SK-N-SH (cell line): ENCODE measurements around the gene ZBTB26. TPM values are rescaled to one million over a fixed set of nuclear protein-coding genes. Genes with fewer than 3 reads are reported as not detected.

ENCODE experiments used
- CTCF ChIA-PET: fragments of 300-600, 350-600 bp; formaldehyde crosslinking; extraction: SDS; loops from one replicate; lab custom pipeline; 2021; lab: Yijun Ruan, JAX
- POLR2A ChIA-PET: fragments of 350-600 bp; sonication (Branson Sonifier 250); formaldehyde crosslinking; extraction: SDS; loops from one replicate; lab custom pipeline; 2020; ENCODE audit warnings: antibody characterized with exemption, inconsistent platforms; lab: Yijun Ruan, JAX
- DNase-seq: peaks from one replicate; pipeline ENCODE4 v3.0.0; 2012
- H2AFZ ChIP-seq: fragments of 200-600 bp; sonication (generic); 2 replicates; pipeline ENCODE4 v1.8.1; 2016; ENCODE audit warnings: antibody characterized with exemption, mild to moderate bottlenecking, low read depth
- H3F3A ChIP-seq: fragments of 200-600 bp; sonication (generic); replicated peaks from 2 replicates; pipeline ENCODE3; 2016; ENCODE audit warnings: antibody characterized with exemption, mild to moderate bottlenecking; ENCODE audit not compliant: insufficient read depth
- H3K27ac ChIP-seq, 2 experiments: fragments of 200-500 bp in 1 of 2; fragments of 200-600 bp in 1 of 2; sonication (Bioruptor generic) in 1 of 2; sonication (generic), shearing (Covaris generic) in 1 of 2; 2 replicates each; pipeline versions ENCODE4 v1.5.1 to v1.6.1; 2014 to 2016; ENCODE audit warnings: low read depth in 2 of 2, inconsistent platforms in 1 of 2, low read length in 1 of 2, mild to moderate bottlenecking in 1 of 2, mixed read lengths in 1 of 2
- H3K27me3 ChIP-seq: fragments of 200-600 bp; sonication (generic), shearing (Covaris generic); 2 replicates; pipeline ENCODE4 v1.6.1; 2016; ENCODE audit warnings: mixed run types; ENCODE audit not compliant: insufficient read depth
- H3K36me3 ChIP-seq, 2 experiments: fragments of 200-500 bp in 1 of 2; fragments of 200-600 bp in 1 of 2; sonication (Bioruptor generic) in 1 of 2; sonication (generic) in 1 of 2; replicated peaks in 1 of 2; 2 replicates each; pipeline versions ENCODE3 to v1.5.1; 2014 to 2016; ENCODE audit warnings: low read length in 1 of 2, mild to moderate bottlenecking in 1 of 2; ENCODE audit not compliant: insufficient read depth in 2 of 2, control insufficient read depth in 1 of 2
- H3K4me1 ChIP-seq, 2 experiments: fragments of 200-500 bp in 1 of 2; fragments of 200-600 bp in 1 of 2; sonication (Bioruptor generic) in 1 of 2; sonication (generic), shearing (Covaris generic) in 1 of 2; 2 replicates each; pipeline versions ENCODE4 v1.5.1 to v1.6.1; 2014 to 2016; ENCODE audit warnings: low read depth in 1 of 2, low read length in 1 of 2, mixed run types in 1 of 2; ENCODE audit not compliant: insufficient read depth in 2 of 2, control insufficient read depth in 1 of 2
- H3K4me2 ChIP-seq: fragments of 200-600 bp; sonication (generic), shearing (Covaris generic); 2 replicates; pipeline ENCODE4 v1.6.1; 2017; ENCODE audit warnings: mixed run types
- H3K4me3 ChIP-seq, 2 experiments: fragments of 200-500 bp in 1 of 2; fragments of 200-600 bp in 1 of 2; sonication (Bioruptor generic) in 1 of 2; sonication (generic), shearing (Covaris generic) in 1 of 2; 2 replicates each; pipeline versions ENCODE4 v1.5.1 to v1.8.1; 2014 to 2016; ENCODE audit warnings: low read depth in 2 of 2, inconsistent platforms in 1 of 2, low read length in 1 of 2, mild to moderate bottlenecking in 1 of 2, mixed read lengths in 1 of 2, moderate library complexity in 1 of 2
- H3K79me2 ChIP-seq: fragments of 200-600 bp; sonication (generic); 2 replicates; pipeline ENCODE4 v1.8.1; 2017; ENCODE audit warnings: mild to moderate bottlenecking; ENCODE audit not compliant: insufficient read depth
- H3K9ac ChIP-seq: fragments of 200-600 bp; sonication (generic); 2 replicates; pipeline ENCODE4 v1.6.1; 2017; ENCODE audit warnings: mixed run types
- H3K9me2 ChIP-seq: fragments of 200-600 bp; sonication (generic); 2 replicates; pipeline ENCODE4 v1.6.1; 2017; ENCODE audit warnings: mixed run types
- H3K9me3 ChIP-seq: fragments of 200-600 bp; sonication (generic); 2 replicates; pipeline ENCODE4 v1.6.1; 2017; ENCODE audit warnings: mixed run types, mild to moderate bottlenecking, moderate library complexity
- H4K20me1 ChIP-seq: fragments of 200-600 bp; sonication (generic); 2 replicates; pipeline ENCODE4 v1.6.1; 2017; ENCODE audit warnings: mild to moderate bottlenecking, mixed run types; ENCODE audit not compliant: insufficient read depth
- CHD2 ChIP-seq: fragments of 150-350 bp; IDR thresholded peaks from 2 replicates; pipeline ENCODE4 v1.6.1; 2018; ENCODE audit warnings: low read length; ENCODE audit not compliant: partially characterized antibody
- ELF1 ChIP-seq: IDR thresholded peaks from 2 replicates; pipeline ENCODE4 v1.4.0; 2012
- EP300 ChIP-seq, 2 experiments: IDR thresholded peaks; 2 replicates each; pipeline versions ENCODE4 v1.4.0 to v1.6.1; 2012; ENCODE audit warnings: borderline replicate concordance in 1 of 2, low read depth in 1 of 2, low read length in 1 of 2
- FOSL2 ChIP-seq: IDR thresholded peaks from 2 replicates; pipeline ENCODE4 v1.4.0; 2012; ENCODE audit warnings: low read depth, mild to moderate bottlenecking, moderate library complexity, borderline replicate concordance
- FOXJ3 ChIP-seq: sonication (generic); formaldehyde crosslinking; IDR thresholded peaks from 2 replicates; pipeline ENCODE4 v1.5.1; 2020; ENCODE audit warnings: mild to moderate bottlenecking, missing genetic modification reagents
- GABPA ChIP-seq: IDR thresholded peaks from 2 replicates; pipeline ENCODE4 v1.4.0; 2012; ENCODE audit warnings: low read depth, mild to moderate bottlenecking
- GATA2 ChIP-seq: sonication (generic); formaldehyde crosslinking; IDR thresholded peaks from 2 replicates; pipeline ENCODE4 v1.5.0; 2020; ENCODE audit warnings: mild to moderate bottlenecking, missing genetic modification reagents
- JUND ChIP-seq: IDR thresholded peaks from 2 replicates; pipeline ENCODE4 v1.4.0; 2012
- MXI1 ChIP-seq: IDR thresholded peaks from 2 replicates; pipeline ENCODE4 v1.6.1; 2012; ENCODE audit warnings: mild to moderate bottlenecking, low read depth, low read length, improper control_type of control experiment
- NFIC ChIP-seq: IDR thresholded peaks from 2 replicates; pipeline ENCODE4 v1.4.0; 2012; ENCODE audit warnings: borderline replicate concordance
- POLR2AphosphoS5 ChIP-seq: IDR thresholded peaks from 2 replicates; pipeline ENCODE4 v1.6.1; 2012; ENCODE audit warnings: low read depth, low read length
- RAD21 ChIP-seq: IDR thresholded peaks from 2 replicates; pipeline ENCODE4 v1.6.1; 2012; ENCODE audit warnings: mild to moderate bottlenecking, low read length
- RFX5 ChIP-seq: IDR thresholded peaks from 2 replicates; pipeline ENCODE4 v1.6.1; 2012; ENCODE audit warnings: mild to moderate bottlenecking, improper control_type of control experiment, low read length
- RXRA ChIP-seq: IDR thresholded peaks from 2 replicates; pipeline ENCODE4 v1.4.0; 2012; ENCODE audit warnings: low read depth, mild to moderate bottlenecking, borderline replicate concordance
- SIN3A ChIP-seq: IDR thresholded peaks from 2 replicates; pipeline ENCODE4 v1.6.1; 2012; ENCODE audit warnings: low read depth, mild to moderate bottlenecking, low read length, moderate library complexity, borderline replicate concordance
- TAF1 ChIP-seq: IDR thresholded peaks from 2 replicates; pipeline ENCODE4 v1.6.1; 2012; ENCODE audit warnings: low read depth, mild to moderate bottlenecking, low read length, moderate library complexity, borderline replicate concordance
- TCF12 ChIP-seq: IDR thresholded peaks from 2 replicates; pipeline ENCODE4 v1.4.0; 2012
- TEAD4 ChIP-seq: IDR thresholded peaks from 2 replicates; pipeline ENCODE4 v1.4.0; 2012; ENCODE audit warnings: mild to moderate bottlenecking, borderline replicate concordance; ENCODE audit not compliant: insufficient read depth
- YY1 ChIP-seq: IDR thresholded peaks from 2 replicates; pipeline ENCODE4 v1.4.0; 2012; ENCODE audit warnings: low read depth, mild to moderate bottlenecking
- WGBS: methylation state at CpG from one replicate; pipeline ENCODE4 v1.1.6; 2017; ENCODE audit warnings: low lambda C conversion rate; 5-methylcytosine and 5-hydroxymethylcytosine counted together
- polyA plus RNA-seq, 3 experiments: library from polyadenylated mRNA; depleted of rRNA; stranded (reverse); fragments of >200 nt; gene quantifications; 2 replicates each; pipeline ENCODE4 v1.2.3, GENCODE V29; 2012
- TF ChIP-seq, protein P1 (sequence below): IDR thresholded peaks from 2 replicates; pipeline ENCODE4 v1.4.0; 2012; ENCODE audit warnings: low read depth, borderline replicate concordance
- TF ChIP-seq, protein P2 (sequence below): IDR thresholded peaks from 2 replicates; pipeline ENCODE4 v1.4.0; 2012; ENCODE audit warnings: low read depth, borderline replicate concordance
- TF ChIP-seq, protein P3 (sequence below): IDR thresholded peaks from 2 replicates; pipeline ENCODE4 v1.4.0; 2012; ENCODE audit warnings: low read depth
- TF ChIP-seq, protein P4 (sequence below): fragments of 150-350 bp; IDR thresholded peaks from 2 replicates; pipeline ENCODE4 v1.6.1; 2016; ENCODE audit warnings: mild to moderate bottlenecking, low read depth, low read length

Gene ZBTB26, protein sequence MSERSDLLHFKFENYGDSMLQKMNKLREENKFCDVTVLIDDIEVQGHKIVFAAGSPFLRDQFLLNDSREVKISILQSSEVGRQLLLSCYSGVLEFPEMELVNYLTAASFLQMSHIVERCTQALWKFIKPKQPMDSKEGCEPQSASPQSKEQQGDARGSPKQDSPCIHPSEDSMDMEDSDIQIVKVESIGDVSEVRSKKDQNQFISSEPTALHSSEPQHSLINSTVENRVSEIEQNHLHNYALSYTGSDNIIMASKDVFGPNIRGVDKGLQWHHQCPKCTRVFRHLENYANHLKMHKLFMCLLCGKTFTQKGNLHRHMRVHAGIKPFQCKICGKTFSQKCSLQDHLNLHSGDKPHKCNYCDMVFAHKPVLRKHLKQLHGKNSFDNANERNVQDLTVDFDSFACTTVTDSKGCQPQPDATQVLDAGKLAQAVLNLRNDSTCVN
- 3.9 and 6.0 TPM in 2 replicates for polyA plus RNA-seq (2012; rRNA removed)
- 5.6 and 6.1 TPM in 2 replicates for polyA plus RNA-seq (2012; cell fraction: cytosol; rRNA removed)
- polyA plus RNA-seq (2012; cell fraction: nucleus; rRNA removed): 8.1 and 14.7 TPM in 2 replicates

DNA sequence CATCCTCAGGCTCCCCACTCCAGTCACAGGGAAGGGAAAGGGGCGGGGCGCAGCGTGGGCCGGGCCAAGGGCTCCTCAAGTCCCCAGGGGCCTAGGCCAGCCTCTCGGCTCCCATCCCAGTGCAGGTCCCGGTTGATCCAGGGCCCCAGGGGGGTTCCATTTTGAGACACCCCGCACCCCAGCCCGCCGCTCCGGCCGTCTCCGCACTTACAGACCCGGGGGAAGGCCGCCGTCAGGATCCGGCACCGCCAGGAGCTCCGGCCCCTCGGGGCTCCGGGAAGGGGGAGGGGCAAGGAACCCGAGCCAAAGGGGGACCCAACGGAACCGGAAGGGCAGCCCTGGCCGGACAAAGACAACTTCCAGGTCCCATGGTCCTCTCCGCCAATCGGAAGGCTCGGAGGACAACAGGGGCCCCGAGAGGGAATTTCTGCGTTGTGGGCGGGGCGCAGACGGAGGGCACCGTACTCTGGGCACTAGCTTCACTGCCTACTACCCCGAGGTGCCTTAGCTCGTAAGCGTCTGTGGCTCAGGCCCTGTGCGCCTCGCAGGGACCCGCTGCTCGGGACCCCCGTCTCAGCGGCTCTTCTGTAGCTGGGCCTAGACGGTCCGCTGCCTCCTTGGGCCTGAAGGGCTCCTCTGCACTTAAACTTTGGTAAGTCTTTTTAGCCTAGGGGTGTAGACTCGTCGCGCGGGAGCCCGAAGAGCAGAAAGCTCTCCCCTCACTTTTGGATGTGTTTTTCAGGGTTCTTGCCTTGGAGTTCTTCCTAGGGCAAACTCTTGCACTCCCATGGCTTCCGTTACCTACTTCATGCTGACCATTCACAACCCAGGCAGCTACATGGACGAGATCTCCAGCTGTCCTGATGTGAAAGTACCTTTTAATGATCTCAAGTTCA, at the start of gene ZBTB26:
ZBTB26 (minus strand) TSS at position 287 of the 896 bp plus-strand sequence. CDS start 11,578 bp downstream, outside the sequence.
- Histone ChIP-seq H3K4me1 (peaks cover 0 to 9% of the 10 kb centered on the region in 2 experiments; a peak in 2 of 4 replicates), H3K79me2 (peaks cover 92% of the 10 kb centered on the region), H3K4me2 (peak within 1 kb of the TSS; percentile 76), H3K9me3 (no peaks in the 10 kb centered on the region), H3K27ac (peak within 1 kb of the TSS; percentile 77 to 89), H3K9me2 (no peaks in the 10 kb centered on the region), H3K27me3 (no peaks in the 10 kb centered on the region), H3K36me3 (peaks cover 8 to 11% of the 10 kb centered on the region in 2 experiments), H3F3A (peaks cover 8% of the 10 kb centered on the region), H3K4me3 (peak within 1 kb of the TSS; percentile 84), H4K20me1 (peaks cover 3% of the 10 kb centered on the region; the same call in 1 of the 2 replicates), H2AFZ (peak within 1 kb of the TSS; percentile 87), H3K9ac (peak within 1 kb of the TSS; percentile 92)
- TF ChIP-seq YY1 (peak; percentile 57), FOSL2 (no peak), CHD2 (peak; percentile 94), POLR2AphosphoS5 (peak; percentile 81), EP300 (IDR thresholded peaks at IDR 0.05; ENCODE audit: borderline replicate concordance in 1 of 2, low read depth in 1 of 2, low read length in 1 of 2) (peak in 1 of 2 experiments; percentile 21; a peak in 1 of 4 replicates), SIN3A (peak; percentile 86), RFX5 (0 out of 2 replicates have a peak, but pooled peaks have one; percentile 27), GATA2 (CRISPR knock-in tag) (no peak), RXRA (no peak), GABPA (peak; percentile 98), NFIC (peak; percentile 81), TEAD4 (0 out of 2 replicates have a peak, but pooled peaks have one; percentile 17), FOXJ3 (CRISPR knock-in tag) (peak; percentile 38; the same call in 1 of the 2 replicates), RAD21 (no peak), ELF1 (peak; percentile 75), MXI1 (peak; percentile 25; the same call in 1 of the 2 replicates), TAF1 (0 out of 2 replicates have a peak, but pooled peaks have one; percentile 77), TCF12 (0 out of 2 replicates have a peak, but pooled peaks have one; percentile 41), JUND (no peak)
- TF ChIP-seq, protein P1, sequence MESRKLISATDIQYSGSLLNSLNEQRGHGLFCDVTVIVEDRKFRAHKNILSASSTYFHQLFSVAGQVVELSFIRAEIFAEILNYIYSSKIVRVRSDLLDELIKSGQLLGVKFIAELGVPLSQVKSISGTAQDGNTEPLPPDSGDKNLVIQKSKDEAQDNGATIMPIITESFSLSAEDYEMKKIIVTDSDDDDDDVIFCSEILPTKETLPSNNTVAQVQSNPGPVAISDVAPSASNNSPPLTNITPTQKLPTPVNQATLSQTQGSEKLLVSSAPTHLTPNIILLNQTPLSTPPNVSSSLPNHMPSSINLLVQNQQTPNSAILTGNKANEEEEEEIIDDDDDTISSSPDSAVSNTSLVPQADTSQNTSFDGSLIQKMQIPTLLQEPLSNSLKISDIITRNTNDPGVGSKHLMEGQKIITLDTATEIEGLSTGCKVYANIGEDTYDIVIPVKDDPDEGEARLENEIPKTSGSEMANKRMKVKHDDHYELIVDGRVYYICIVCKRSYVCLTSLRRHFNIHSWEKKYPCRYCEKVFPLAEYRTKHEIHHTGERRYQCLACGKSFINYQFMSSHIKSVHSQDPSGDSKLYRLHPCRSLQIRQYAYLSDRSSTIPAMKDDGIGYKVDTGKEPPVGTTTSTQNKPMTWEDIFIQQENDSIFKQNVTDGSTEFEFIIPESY: peak; percentile 59; the same call in 1 of the 2 replicates
- TF ChIP-seq, protein P2, sequence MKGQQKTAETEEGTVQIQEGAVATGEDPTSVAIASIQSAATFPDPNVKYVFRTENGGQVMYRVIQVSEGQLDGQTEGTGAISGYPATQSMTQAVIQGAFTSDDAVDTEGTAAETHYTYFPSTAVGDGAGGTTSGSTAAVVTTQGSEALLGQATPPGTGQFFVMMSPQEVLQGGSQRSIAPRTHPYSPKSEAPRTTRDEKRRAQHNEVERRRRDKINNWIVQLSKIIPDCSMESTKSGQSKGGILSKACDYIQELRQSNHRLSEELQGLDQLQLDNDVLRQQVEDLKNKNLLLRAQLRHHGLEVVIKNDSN: peak; percentile 70
- TF ChIP-seq, protein P3, sequence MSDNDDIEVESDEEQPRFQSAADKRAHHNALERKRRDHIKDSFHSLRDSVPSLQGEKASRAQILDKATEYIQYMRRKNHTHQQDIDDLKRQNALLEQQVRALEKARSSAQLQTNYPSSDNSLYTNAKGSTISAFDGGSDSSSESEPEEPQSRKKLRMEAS: peak; percentile 34; the same call in 1 of the 2 replicates
- TF ChIP-seq, protein P4, sequence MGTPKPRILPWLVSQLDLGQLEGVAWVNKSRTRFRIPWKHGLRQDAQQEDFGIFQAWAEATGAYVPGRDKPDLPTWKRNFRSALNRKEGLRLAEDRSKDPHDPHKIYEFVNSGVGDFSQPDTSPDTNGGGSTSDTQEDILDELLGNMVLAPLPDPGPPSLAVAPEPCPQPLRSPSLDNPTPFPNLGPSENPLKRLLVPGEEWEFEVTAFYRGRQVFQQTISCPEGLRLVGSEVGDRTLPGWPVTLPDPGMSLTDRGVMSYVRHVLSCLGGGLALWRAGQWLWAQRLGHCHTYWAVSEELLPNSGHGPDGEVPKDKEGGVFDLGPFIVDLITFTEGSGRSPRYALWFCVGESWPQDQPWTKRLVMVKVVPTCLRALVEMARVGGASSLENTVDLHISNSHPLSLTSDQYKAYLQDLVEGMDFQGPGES: no peak; the same call in 1 of the 2 replicates
- CTCF ChIA-PET: interaction anchor here (1.0 to 1.7 kb wide), 3 partner anchors 19 to 418 kb away, joined by 3 read pairs; partner anchors contain the start of gene ZBTB6
- 0% methylated on average over 13 of the region's 51 CpGs for WGBS
- peak; percentile 95 for DNase-seq
- POLR2A ChIA-PET: interaction anchor here (0.6 to 4.1 kb wide), 4 partner anchors 9 to 397 kb away, joined by 3 to 30 read pairs (median 11); partner anchors contain the start of genes RABGAP1, RC3H2 and ZBTB6
